Stimulated activated CD8-positive, alpha-beta memory T cell treated with anti-CD3 and anti-CD28 coated beads, Interleukin-4, amount 100 ng/mL, for 1 hour (primary cell): ENCODE results near the gene ITPK1.

Source experiments
- DNase-seq, 2 donors: peaks; one replicate each; pipeline ENCODE4 v3.0.0-alpha.2; 2020; ENCODE audit warnings: low read depth in 2 of 2, low spot score in 1 of 2

Gene ITPK1

DNA sequence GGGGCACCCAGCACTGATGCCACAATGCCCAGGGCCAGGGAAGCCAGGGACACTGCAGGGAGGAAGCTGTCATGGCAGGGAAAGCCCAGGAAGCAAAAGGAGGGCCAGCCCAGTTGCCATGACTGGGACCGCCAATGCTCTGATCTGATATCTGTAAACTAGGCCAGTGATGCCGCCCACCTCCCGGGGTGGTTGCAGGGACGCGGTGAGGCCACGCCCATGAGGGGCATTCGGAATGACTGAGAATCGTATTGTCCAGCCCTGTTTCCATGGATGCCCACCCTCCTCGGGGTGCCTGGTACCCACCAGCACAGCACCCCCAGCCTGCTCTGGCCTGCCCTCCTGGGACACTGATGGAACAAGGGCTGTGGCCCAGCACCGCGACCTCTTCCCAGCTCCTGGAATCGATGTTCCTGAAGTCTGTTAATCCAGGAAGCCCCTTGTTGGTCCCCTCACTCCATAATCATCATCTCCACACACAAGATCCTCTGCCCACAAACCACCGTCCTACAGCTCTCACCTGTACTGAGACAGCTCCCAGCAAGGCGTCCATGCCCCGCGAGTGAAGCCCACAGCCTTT lies 144.0 kb downstream of the ITPK1 start:
- no peak for DNase-seq

DNA sequence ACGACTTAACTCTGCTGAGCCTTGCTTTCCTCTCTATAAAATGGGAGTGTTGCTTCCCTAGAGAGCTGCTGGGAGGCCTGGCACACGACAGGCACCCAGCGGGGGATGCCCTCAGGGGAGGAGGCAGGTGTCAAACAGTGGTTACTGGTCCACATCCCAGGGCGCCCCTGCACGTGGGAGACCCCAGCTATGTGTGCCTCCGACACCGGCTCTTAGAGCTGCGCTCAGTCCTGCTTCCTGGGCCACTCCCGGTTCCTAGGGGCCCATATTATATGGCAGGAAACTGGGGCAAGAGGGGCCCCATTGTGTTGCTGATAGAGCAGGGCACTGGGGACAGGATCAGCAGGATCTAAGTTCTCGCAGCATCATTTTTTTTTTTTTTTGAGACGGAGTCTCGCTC lies 145.5 kb downstream of the ITPK1 start:
- no peak for DNase-seq

DNA sequence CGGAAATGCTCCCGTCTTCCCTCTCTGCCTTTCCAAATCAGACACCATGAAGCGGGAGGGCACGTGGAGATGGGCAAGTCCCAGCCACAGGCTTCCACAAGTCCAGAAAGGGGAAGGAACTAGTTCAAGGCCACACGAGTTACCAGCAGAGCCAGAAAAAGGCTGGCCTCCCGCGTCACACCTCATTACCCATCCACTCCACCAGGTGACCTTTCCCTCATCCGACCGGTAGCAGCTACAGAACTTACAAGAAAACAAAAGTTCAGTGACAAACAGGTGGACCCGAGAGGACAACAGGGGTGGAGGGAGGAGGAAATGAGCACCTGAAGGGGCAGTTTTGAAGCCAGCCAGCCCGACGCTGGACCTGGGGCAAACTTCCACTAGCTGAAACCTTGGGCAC lies 145.9 kb downstream of the ITPK1 start:
- DNase-seq, result no peak

GRCh38 chr14:92969430-92969829 lies 146.3 kb downstream of the ITPK1 start:
- DNase-seq, result no peak

- no peak for DNase-seq
Measured at GRCh38 chr14:92968291-92969020, 147.3 kb downstream of the ITPK1 start.

DNA sequence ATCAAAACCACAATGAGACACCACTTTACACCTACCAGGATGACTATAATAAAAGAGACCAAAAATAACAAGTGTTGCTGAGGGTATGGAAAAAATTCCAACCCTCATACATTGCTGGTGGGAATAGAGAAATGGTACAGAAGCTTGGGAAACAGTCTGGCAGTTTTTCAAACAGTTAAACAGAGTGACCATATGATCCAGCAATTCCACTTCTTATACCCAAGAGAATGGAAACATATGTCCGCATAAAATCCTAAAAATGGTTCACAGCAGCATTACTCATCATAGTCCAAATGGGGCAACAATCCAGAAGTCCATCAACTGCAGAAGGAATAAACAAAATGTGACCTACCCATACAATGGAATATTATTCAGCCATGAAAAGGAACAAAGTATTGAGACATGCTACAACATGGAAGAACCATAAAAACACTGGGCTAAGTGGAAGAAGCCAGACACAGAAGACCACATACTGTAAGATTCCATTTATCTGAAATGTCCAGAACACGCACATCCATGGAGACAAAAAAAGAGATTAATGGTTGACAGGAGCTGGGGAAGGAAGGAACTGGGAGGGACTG lies 148.3 kb downstream of the ITPK1 start:
- DNase-seq, result no peak

DNA sequence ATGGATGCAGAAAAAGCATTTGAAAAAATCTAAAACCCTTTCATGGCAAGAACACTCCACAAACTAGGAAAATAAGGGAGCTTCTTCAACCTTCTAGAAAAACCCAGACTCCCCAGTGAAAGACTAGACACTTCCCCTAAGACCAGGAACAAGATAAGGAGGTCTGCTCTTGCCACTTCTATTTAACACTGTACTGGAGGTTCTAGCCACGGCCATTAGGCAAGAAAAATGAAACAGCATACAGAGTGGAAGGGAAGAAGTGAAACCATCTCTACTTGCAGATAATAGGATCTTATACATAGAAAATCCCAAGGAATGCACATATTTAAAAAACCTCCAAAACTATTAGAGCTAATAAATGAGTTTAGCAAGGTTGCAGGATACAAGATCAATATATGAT lies 150.4 kb downstream of the ITPK1 start:
- no peak for DNase-seq

DNA sequence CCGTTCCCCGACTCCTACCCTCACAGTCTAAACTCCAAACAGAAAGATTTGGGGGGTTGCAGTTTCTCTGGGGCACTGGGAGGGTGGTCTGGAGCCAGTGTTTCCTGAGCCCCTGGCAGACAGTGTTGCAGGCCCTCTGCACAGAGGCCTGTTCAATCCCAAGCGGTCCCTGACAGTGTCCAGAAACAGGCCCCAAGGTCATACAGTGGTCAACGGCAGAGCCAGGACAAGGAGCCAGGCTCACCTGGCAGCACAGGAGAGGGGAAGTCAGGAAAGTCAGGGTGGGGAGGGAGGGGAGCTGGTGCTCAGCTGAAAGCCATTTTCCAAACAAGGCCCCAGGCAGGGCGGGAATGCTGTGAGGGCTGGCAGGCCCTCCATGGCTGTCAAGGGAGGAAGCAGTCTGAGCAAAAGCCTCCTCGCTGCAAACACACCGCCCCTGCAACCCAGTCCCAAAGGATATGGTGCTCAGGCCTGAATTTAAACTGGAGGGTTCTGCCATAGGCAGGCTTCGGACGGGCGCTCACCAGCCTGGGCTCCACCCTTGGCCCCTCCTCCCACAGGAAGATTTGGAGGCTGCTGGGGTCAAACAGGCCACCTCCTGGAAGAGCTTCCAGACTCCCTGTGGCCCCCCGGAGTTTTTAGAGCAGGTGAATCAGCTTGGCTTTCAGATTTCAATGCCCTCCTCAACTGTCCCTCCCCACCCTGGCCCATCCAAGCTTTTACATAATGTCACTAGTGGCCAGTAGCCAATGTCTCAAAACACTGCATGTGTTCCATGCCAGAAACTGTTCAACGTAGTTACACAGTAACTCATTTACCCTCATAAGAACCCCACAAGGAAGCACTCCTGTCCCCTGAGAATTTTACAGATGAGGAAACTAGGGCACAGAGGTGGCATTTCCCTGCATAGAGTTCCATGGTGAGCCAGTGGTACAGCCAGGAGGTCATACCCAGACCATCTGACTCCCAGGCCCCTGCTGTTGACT lies 151.3 kb downstream of the ITPK1 start:
- DNase-seq, result no peak

- no peak for DNase-seq
Measured at GRCh38 chr14:92963301-92964123, 152.2 kb downstream of the ITPK1 start.

- DNase-seq, result no peak
Measured at GRCh38 chr14:92962831-92963095, 153.0 kb downstream of the ITPK1 start.

GRCh38 chr14:92962031-92962830 lies 153.5 kb downstream of the ITPK1 start:
- DNase-seq, result no peak

DNA sequence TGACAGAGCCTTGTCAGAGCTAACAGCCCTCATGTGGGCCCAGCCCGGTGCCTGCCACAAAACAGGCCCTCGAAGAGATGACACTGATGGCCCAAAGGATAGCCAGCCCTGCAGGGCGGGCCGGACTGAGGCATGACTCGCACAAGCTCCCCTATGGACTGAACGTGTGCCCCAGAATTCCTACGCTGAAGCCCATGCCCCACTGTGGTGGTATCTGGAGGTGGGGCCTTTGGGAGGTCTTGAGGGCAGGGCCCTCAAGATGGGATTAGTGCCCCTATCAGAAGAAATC lies 154.2 kb downstream of the ITPK1 start:
- no peak for DNase-seq

DNA sequence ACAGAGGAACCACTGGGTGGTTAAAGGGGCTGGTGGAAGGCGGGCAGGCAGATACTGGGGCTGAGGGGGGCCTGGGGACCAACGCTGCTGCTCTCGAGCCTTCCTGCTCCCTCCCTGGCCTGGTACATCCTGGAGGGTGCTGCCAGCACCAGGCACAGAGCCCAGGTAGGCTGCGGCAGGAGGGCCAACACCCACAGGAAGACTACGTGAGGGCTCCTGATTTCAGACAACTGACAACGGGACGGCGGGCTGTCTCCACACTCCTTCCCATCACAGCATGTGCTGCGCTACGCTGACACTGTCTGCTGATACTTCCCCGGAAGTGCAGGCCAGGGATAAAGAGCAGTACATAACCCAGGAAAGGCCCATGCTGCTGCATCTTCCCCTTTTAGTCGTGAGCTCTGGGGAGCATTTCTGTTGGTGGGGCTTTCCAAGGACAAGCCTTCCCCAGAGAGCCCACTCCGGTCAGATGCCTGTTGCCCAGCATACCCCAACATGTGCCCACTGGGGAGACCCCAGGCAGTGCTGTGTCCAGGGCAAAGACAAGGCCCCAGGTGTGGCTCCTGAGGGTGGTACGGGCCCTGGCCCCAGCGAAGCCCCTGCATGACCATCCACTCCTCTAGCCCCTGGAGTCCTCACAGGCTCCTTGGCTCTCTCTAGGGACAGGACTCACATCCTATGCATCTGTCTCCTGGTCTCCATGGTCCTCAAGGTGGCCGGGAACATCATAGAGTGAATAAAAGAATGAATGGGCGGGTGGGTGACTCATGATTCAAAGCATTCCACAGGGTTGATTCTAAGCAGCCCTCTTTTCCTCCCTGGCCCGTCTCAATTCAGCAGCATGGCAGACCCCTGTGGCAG lies 154.8 kb downstream of the ITPK1 start:
- DNase-seq, result no peak

- DNase-seq, result no peak
Measured at GRCh38 chr14:92959761-92960680, 155.7 kb downstream of the ITPK1 start.

DNA sequence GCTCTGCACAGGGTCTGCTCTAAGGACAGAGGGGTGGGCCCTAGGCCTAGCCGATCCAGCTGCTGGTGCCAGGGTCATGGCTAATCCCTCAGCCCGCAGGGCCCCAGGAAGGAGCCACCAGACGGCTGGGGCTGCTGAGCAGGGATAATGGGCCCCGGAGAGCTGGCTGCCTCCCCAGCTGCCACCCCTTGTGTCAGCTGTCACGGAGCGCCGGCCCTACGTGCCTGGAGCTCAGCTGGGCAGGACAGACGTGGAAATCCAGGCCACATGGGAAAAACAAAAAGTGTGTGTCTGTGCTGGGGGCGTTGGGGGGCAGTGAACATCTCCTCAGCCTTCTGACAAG lies 156.6 kb downstream of the ITPK1 start:
- DNase-seq, result no peak

GRCh38 chr14:92958373-92959188 lies 157.1 kb downstream of the ITPK1 start:
- no peak for DNase-seq

- no peak for DNase-seq
Measured at GRCh38 chr14:92956961-92957360, 158.8 kb downstream of the ITPK1 start.

DNA sequence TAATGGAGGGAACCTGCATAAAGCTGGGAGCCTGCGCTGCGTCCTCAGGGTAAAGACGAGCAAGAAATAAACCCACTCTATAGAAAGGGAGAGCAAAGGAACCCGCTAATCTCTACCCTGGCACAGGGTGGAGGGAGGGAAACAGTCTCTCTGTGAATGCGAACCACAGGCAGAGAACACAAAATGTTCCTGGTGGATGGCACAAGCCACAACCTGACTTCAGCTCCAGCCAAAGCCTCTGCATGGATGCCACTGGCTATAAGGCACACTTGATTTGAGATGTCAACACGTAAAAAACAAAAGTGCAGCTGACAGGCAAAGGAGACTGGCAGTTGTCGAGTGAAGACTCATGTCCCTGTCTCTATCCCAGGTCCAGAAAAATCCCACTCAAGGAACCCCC lies 160.3 kb downstream of the ITPK1 start:
- DNase-seq, result no peak
